ENCODE measurements around the gene TRIP4.

The TRIP4 gene

DNA sequence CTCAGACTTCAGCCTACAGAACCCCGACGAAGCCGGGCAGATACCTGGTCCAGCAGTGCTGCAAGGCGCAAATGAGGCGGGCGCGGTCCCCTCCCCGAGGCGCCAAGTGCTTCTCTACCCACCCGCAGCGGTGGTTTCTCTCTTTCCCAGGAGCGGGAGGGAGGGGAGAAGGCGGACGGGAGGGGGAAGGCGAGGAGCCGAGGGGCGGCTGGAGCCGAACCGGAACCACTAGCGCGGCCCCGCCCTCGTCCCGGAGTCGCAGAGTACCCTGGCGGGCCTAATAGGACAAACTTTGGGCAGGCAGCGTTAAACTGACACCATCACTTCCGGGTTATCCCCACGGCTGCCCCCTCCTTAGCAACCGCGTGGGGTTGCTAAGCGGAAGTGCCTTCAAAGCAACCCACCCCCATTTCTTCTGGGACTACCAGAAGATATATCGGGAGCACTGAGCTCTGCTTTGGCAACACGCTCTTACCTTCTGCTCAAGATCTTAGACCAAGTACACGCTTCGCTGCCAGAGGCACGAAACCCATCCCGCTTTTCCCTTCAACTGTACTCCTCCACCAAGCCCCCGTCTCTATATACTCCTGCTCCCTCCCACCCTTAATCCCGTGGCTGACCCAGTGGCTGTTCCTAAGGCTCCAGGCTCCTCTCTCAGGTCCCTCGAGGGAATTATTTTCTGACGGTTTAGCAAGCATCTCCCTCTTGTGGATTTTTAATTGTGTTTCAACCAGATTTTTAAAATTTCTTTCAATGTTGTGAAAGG is 31.5 kb upstream of the TRIP4 start, which contains the start of gene CSNK1G1:
Gene CSNK1G1, minus strand, starts transcription at position 230 of the 766 bp plus-strand sequence. CDS start 55,674 bp downstream, outside the sequence.
- Histone ChIP-seq H4K91ac (ENCODE audit: low read length) (peak within 1 kb of the TSS; percentile 52), H3K27ac (ENCODE audit: low read length, poor library complexity, severe bottlenecking) (peak within 1 kb of the TSS; percentile 85), H3K9ac (ENCODE audit: low read length) (peak within 1 kb of the TSS; percentile 96), H3K23ac (ENCODE audit: low read length in 2 of 2) (peak within 1 kb of the TSS in 1 of 2 experiments; percentile 10), H3K4me3 (ENCODE audit: insufficient read depth in 1 of 2, low read depth in 1 of 2, low read length in 2 of 2) (peak within 1 kb of the TSS; percentile 95 to 98), H2BK120ac (ENCODE audit: low read depth, low read length) (no peak within 1 kb of the TSS), H3K79me1 (replicated peaks; ENCODE audit: low read length, poor library complexity, severe bottlenecking) (peaks cover 2% of the 10 kb centered on the region), H3K36me3 (ENCODE audit: control insufficient read depth in 1 of 2, insufficient read depth in 2 of 2, low read depth in 1 of 2, low read length in 2 of 2) (no peaks in the 10 kb centered on the region), H2BK5ac (ENCODE audit: low read depth, low read length, poor library complexity, severe bottlenecking) (peak within 1 kb of the TSS; percentile 24), H3K14ac (ENCODE audit: low read length in 2 of 2) (peak within 1 kb of the TSS in 1 of 2 experiments; percentile 94), H3K9me3 (ENCODE audit: control insufficient read depth, low read length) (no peaks in the 10 kb centered on the region), H2BK15ac (ENCODE audit: low read depth, poor library complexity, severe bottlenecking) (peak within 1 kb of the TSS; percentile 19), H3K27me3 (ENCODE audit: control insufficient read depth in 1 of 2, insufficient read depth in 1 of 2, low read length in 2 of 2) (no peaks in the 10 kb centered on the region), H2BK12ac (ENCODE audit: low read length in 2 of 2) (peak within 1 kb of the TSS in 1 of 2 experiments; percentile 42), H3K18ac (ENCODE audit: low read depth in 1 of 2, low read length in 2 of 2) (peak within 1 kb of the TSS; percentile 37 to 94), H3K4me1 (ENCODE audit: control insufficient read depth, insufficient read depth, low read depth, low read length) (peaks cover 4% of the 10 kb centered on the region), H4K8ac (ENCODE audit: low read length) (peak within 1 kb of the TSS; percentile 35), H2AK5ac (ENCODE audit: low read length, severe bottlenecking) (no peak within 1 kb of the TSS), H2AFZ (ENCODE audit: low read depth, low read length) (peak within 1 kb of the TSS; percentile 99), H3K4me2 (ENCODE audit: low read length, poor library complexity, severe bottlenecking) (peak within 1 kb of the TSS; percentile 81), H3K4ac (ENCODE audit: low read depth in 1 of 2, low read length in 2 of 2) (peak within 1 kb of the TSS; percentile 70 to 95)
- under 1% methylated on average over 38 of the region's 42 CpGs for WGBS
- DNase-seq = peak; percentile 99

DNA sequence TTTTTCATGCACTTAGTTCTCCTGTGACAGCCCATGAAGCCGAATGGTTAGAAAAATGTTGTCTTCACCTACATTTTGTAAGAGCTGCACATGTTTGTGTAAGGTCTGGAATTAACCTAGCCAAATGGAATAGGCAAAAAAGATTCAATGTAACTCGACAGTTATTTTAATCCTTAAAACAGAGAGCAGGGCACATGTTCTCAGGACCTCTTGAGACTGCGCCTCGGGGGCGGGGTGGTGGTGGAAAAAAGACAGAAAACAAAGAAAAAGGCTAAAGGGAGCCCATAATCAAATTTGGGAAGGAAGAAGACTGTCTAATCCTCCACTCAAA is 31.0 kb upstream of the TRIP4 start:
- H2BK120ac ChIP-seq (ENCODE audit: low read depth, low read length) = no peak overlapping the region
- H4K8ac ChIP-seq (ENCODE audit: low read length) = no peak overlapping the region
- no peak overlapping the region for H2AK5ac ChIP-seq (ENCODE audit: low read length, severe bottlenecking)
- H3K4me1 ChIP-seq (ENCODE audit: control insufficient read depth, insufficient read depth, low read depth, low read length) = peaks cover 1% of the 10 kb centered on the region
- no peak overlapping the region for H2BK5ac ChIP-seq (ENCODE audit: low read depth, low read length, poor library complexity, severe bottlenecking)
- peak overlapping the region in 1 of 2 experiments; percentile 98 for H3K4me3 ChIP-seq (ENCODE audit: insufficient read depth in 1 of 2, low read depth in 1 of 2, low read length in 2 of 2)
- no peak overlapping the region for H4K91ac ChIP-seq (ENCODE audit: low read length)
- peak overlapping the region; percentile 81 for H3K4me2 ChIP-seq (ENCODE audit: low read length, poor library complexity, severe bottlenecking)
- no peak overlapping the region for H2BK12ac ChIP-seq (ENCODE audit: low read length in 2 of 2)
- H3K18ac ChIP-seq (ENCODE audit: low read depth in 1 of 2, low read length in 2 of 2) = no peak overlapping the region
- no peak overlapping the region for H3K4ac ChIP-seq (ENCODE audit: low read depth in 1 of 2, low read length in 2 of 2)
- H3K79me1 ChIP-seq (replicated peaks; ENCODE audit: low read length, poor library complexity, severe bottlenecking) = peaks cover 2% of the 10 kb centered on the region
- H3K27ac ChIP-seq (ENCODE audit: low read length, poor library complexity, severe bottlenecking) = peak overlapping the region; percentile 78
- peak overlapping the region; percentile 96 for H3K9ac ChIP-seq (ENCODE audit: low read length)
- no peak overlapping the region for H2BK15ac ChIP-seq (ENCODE audit: low read depth, poor library complexity, severe bottlenecking)
- WGBS = 74% methylated on average over 5 of the region's 5 CpGs
- H2AFZ ChIP-seq (ENCODE audit: low read depth, low read length) = no peak overlapping the region
- no peak overlapping the region for H3K14ac ChIP-seq (ENCODE audit: low read length in 2 of 2)
- H3K9me3 ChIP-seq (ENCODE audit: control insufficient read depth, low read length) = no peaks in the 10 kb centered on the region
- H3K23ac ChIP-seq (ENCODE audit: low read length in 2 of 2) = no peak overlapping the region
- no peak for DNase-seq
- no peaks in the 10 kb centered on the region for H3K36me3 ChIP-seq (ENCODE audit: control insufficient read depth in 1 of 2, insufficient read depth in 2 of 2, low read depth in 1 of 2, low read length in 2 of 2)
- H3K27me3 ChIP-seq (ENCODE audit: control insufficient read depth in 1 of 2, insufficient read depth in 1 of 2, low read length in 2 of 2) = no peaks in the 10 kb centered on the region

DNA sequence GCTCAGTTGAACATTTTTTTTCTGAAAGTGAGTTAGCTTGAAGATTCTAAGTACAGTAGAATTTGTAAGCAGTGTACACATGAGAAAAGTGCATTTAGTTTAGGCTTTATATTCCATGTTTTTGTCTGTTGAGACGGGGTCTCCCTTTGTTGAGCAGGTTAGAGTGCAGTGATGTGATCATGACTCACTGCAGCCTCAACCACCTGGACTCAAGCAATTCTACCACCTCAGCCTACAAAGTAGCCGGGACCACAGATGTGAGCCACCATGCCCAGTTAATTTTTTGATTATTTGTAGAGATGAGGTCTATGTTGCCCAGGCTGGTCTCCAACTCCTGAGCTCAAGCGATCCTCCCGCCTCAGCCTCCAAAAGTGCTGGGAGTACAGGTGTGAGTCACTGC is 26.4 kb upstream of the TRIP4 start:
- no peak overlapping the region for H3K4me3 ChIP-seq (ENCODE audit: insufficient read depth in 1 of 2, low read depth in 1 of 2, low read length in 2 of 2)
- no peak overlapping the region for H2BK12ac ChIP-seq (ENCODE audit: low read length in 2 of 2)
- H3K9me3 ChIP-seq (ENCODE audit: control insufficient read depth, low read length) = no peaks in the 10 kb centered on the region
- H3K36me3 ChIP-seq (ENCODE audit: control insufficient read depth in 1 of 2, insufficient read depth in 2 of 2, low read depth in 1 of 2, low read length in 2 of 2) = no peaks in the 10 kb centered on the region
- no peak overlapping the region for H2BK15ac ChIP-seq (ENCODE audit: low read depth, poor library complexity, severe bottlenecking)
- H4K91ac ChIP-seq (ENCODE audit: low read length) = no peak overlapping the region
- no peak overlapping the region for H3K18ac ChIP-seq (ENCODE audit: low read depth in 1 of 2, low read length in 2 of 2)
- H3K4me1 ChIP-seq (ENCODE audit: control insufficient read depth, insufficient read depth, low read depth, low read length) = peaks cover 1% of the 10 kb centered on the region
- WGBS = 100% methylated on average over 3 of the region's 4 CpGs
- no peak overlapping the region for H4K8ac ChIP-seq (ENCODE audit: low read length)
- H3K27me3 ChIP-seq (ENCODE audit: control insufficient read depth in 1 of 2, insufficient read depth in 1 of 2, low read length in 2 of 2) = no peaks in the 10 kb centered on the region
- H3K27ac ChIP-seq (ENCODE audit: low read length, poor library complexity, severe bottlenecking) = no peak overlapping the region
- H2BK120ac ChIP-seq (ENCODE audit: low read depth, low read length) = no peak overlapping the region
- peak overlapping the region; percentile 23 for H2AFZ ChIP-seq (ENCODE audit: low read depth, low read length)
- no peak overlapping the region for H3K23ac ChIP-seq (ENCODE audit: low read length in 2 of 2)
- H3K4me2 ChIP-seq (ENCODE audit: low read length, poor library complexity, severe bottlenecking) = no peak overlapping the region
- H2BK5ac ChIP-seq (ENCODE audit: low read depth, low read length, poor library complexity, severe bottlenecking) = no peak overlapping the region
- H3K14ac ChIP-seq (ENCODE audit: low read length in 2 of 2) = no peak overlapping the region
- H2AK5ac ChIP-seq (ENCODE audit: low read length, severe bottlenecking) = no peak overlapping the region
- H3K4ac ChIP-seq (ENCODE audit: low read depth in 1 of 2, low read length in 2 of 2) = no peak overlapping the region
- no peaks in the 10 kb centered on the region for H3K79me1 ChIP-seq (replicated peaks; ENCODE audit: low read length, poor library complexity, severe bottlenecking)
- no peak overlapping the region for H3K9ac ChIP-seq (ENCODE audit: low read length)
- no peak for DNase-seq

DNA sequence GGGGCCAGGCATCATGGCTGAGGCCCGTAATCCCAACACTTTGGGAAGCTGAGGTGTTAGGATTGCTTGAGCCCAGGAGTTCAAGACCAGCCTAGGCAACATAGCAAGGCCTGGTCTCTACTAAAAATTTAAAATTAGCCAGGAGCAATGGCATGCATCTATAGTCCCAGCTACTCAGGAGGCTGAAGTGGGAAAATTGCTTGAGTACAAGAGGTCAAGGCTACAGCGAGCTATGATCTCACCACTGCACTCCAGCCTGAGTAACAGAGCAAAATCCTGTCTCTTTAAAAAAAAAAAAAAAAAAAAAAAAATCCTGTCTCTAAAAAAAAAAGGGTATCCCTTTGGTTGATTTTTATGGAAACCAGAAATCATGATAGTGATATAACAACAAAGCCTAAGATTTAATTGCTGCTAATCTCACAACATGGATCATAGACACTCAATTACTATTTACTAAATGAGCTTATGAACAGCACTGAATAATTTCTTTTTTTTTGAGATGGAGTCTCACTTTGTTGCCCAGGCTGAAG is 18.5 kb upstream of the TRIP4 start:
- Histone ChIP-seq H3K4me3 (ENCODE audit: insufficient read depth in 1 of 2, low read depth in 1 of 2, low read length in 2 of 2) (no peak overlapping the region), H2BK5ac (ENCODE audit: low read depth, low read length, poor library complexity, severe bottlenecking) (no peak overlapping the region), H3K14ac (ENCODE audit: low read length in 2 of 2) (no peak overlapping the region), H3K9me3 (ENCODE audit: control insufficient read depth, low read length) (no peaks in the 10 kb centered on the region), H3K18ac (ENCODE audit: low read depth in 1 of 2, low read length in 2 of 2) (no peak overlapping the region), H3K79me1 (replicated peaks; ENCODE audit: low read length, poor library complexity, severe bottlenecking) (peaks cover 3% of the 10 kb centered on the region), H3K23ac (ENCODE audit: low read length in 2 of 2) (no peak overlapping the region), H3K27me3 (ENCODE audit: control insufficient read depth in 1 of 2, insufficient read depth in 1 of 2, low read length in 2 of 2) (no peaks in the 10 kb centered on the region), H2BK15ac (ENCODE audit: low read depth, poor library complexity, severe bottlenecking) (no peak overlapping the region), H3K4me2 (ENCODE audit: low read length, poor library complexity, severe bottlenecking) (no peak overlapping the region), H4K91ac (ENCODE audit: low read length) (no peak overlapping the region), H3K36me3 (ENCODE audit: control insufficient read depth in 1 of 2, insufficient read depth in 2 of 2, low read depth in 1 of 2, low read length in 2 of 2) (no peaks in the 10 kb centered on the region), H2AFZ (ENCODE audit: low read depth, low read length) (no peak overlapping the region), H4K8ac (ENCODE audit: low read length) (no peak overlapping the region), H2BK12ac (ENCODE audit: low read length in 2 of 2) (no peak overlapping the region), H3K27ac (ENCODE audit: low read length, poor library complexity, severe bottlenecking) (no peak overlapping the region), H3K9ac (ENCODE audit: low read length) (no peak overlapping the region), H2BK120ac (ENCODE audit: low read depth, low read length) (no peak overlapping the region), H2AK5ac (ENCODE audit: low read length, severe bottlenecking) (no peak overlapping the region), H3K4ac (ENCODE audit: low read depth in 1 of 2, low read length in 2 of 2) (no peak overlapping the region), H3K4me1 (ENCODE audit: control insufficient read depth, insufficient read depth, low read depth, low read length) (no peaks in the 10 kb centered on the region)
- 100% methylated on average over 1 of the region's 2 CpGs for WGBS
- peak; percentile 66 for DNase-seq
